Body of pancreas (tissue), 4 donors: Measurements from ENCODE around the gene GPR17.
A peak's percentile ranks its signal among the peaks of the same experiment; 100 is the strongest.

Experiments
- POLR2A ChIP-seq, 3 donors: fragments of 450-650 bp; IDR thresholded peaks; one replicate each; pipeline ENCODE4 v1.6.1; 2016; ENCODE audit warnings: antibody characterized with exemption in 3 of 3, mild to moderate bottlenecking in 2 of 3
- TF ChIP-seq, protein P1 (sequence below), 7 experiments: fragments of 450-650 bp in 4 of 7; fragments of 200-600 bp in 3 of 7; sonication (generic) in 3 of 7; IDR thresholded peaks; one replicate each; pipeline ENCODE4 v1.5.1; 2016 to 2019; ENCODE audit warnings: antibody characterized with exemption in 7 of 7

DNA sequence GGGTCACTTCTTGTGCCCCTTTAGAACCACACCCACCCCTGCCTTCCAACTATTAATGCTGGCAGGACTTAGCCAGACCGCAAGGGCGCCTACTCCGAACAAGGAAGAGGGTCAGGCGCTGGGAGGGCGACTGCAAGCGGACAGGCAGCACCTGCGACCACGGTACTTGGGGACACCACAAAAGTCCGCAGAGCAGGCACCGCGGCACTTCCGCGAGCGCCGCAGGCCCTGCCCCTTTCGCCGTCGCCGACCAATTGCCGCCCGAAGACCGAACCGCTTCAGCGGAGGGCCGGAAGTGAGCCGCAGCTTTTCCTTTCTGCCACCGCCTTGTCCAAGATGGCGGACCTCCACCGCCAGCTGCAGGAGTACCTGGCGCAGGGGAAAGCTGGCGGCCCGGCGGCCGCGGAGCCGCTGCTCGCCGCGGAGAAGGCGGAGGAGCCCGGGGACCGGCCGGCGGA, 55.3 kb downstream of the GPR17 start, which contains the start of gene SFT2D3:
- TF ChIP-seq, protein P1, sequence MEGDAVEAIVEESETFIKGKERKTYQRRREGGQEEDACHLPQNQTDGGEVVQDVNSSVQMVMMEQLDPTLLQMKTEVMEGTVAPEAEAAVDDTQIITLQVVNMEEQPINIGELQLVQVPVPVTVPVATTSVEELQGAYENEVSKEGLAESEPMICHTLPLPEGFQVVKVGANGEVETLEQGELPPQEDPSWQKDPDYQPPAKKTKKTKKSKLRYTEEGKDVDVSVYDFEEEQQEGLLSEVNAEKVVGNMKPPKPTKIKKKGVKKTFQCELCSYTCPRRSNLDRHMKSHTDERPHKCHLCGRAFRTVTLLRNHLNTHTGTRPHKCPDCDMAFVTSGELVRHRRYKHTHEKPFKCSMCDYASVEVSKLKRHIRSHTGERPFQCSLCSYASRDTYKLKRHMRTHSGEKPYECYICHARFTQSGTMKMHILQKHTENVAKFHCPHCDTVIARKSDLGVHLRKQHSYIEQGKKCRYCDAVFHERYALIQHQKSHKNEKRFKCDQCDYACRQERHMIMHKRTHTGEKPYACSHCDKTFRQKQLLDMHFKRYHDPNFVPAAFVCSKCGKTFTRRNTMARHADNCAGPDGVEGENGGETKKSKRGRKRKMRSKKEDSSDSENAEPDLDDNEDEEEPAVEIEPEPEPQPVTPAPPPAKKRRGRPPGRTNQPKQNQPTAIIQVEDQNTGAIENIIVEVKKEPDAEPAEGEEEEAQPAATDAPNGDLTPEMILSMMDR (IDR thresholded peaks at IDR 0.05) = peak in 1 of 7 experiments; percentile 0
- peak; percentile 95 to 97 (median 96) for TF ChIP-seq POLR2A (IDR thresholded peaks at IDR 0.05)
